Measurements from ENCODE around the gene CFI. TPM values are rescaled to one million over a fixed set of nuclear protein-coding genes. Genes with fewer than 3 reads are reported as not detected.

Gene CFI
- polyA plus RNA-seq, 1 experiment = 0.53 TPM

- CTCF ChIA-PET = no interaction called here
- TF ChIP-seq, protein P1, sequence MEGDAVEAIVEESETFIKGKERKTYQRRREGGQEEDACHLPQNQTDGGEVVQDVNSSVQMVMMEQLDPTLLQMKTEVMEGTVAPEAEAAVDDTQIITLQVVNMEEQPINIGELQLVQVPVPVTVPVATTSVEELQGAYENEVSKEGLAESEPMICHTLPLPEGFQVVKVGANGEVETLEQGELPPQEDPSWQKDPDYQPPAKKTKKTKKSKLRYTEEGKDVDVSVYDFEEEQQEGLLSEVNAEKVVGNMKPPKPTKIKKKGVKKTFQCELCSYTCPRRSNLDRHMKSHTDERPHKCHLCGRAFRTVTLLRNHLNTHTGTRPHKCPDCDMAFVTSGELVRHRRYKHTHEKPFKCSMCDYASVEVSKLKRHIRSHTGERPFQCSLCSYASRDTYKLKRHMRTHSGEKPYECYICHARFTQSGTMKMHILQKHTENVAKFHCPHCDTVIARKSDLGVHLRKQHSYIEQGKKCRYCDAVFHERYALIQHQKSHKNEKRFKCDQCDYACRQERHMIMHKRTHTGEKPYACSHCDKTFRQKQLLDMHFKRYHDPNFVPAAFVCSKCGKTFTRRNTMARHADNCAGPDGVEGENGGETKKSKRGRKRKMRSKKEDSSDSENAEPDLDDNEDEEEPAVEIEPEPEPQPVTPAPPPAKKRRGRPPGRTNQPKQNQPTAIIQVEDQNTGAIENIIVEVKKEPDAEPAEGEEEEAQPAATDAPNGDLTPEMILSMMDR (IDR thresholded peaks at IDR 0.05; ENCODE audit: low read depth, low read length) = no peak
- DNase-seq (ENCODE audit: low read depth, low spot score) = no peak
- Histone ChIP-seq H3K27ac (ENCODE audit: low read depth, low read length) (no peak overlapping the region), H3K4me3 (ENCODE audit: low read depth, low read length) (no peak overlapping the region), H3K9me3 (ENCODE audit: control insufficient read depth, insufficient read depth, low read length) (no peaks in the 10 kb centered on the region), H3K27me3 (ENCODE audit: control insufficient read depth, insufficient read depth, low read length) (no peaks in the 10 kb centered on the region)
- POLR2A ChIA-PET = no interaction called here
Measured at GRCh38 chr4:109754093-109754857, 47.5 kb downstream of the CFI start.

GRCh38 chr4:109752525-109752924 lies 49.3 kb downstream of the CFI start:
- TF ChIP-seq, protein P1 (IDR thresholded peaks at IDR 0.05; ENCODE audit: low read depth, low read length) = no peak
- Histone ChIP-seq H3K9me3 (ENCODE audit: control insufficient read depth, insufficient read depth, low read length) (no peaks in the 10 kb centered on the region), H3K27ac (ENCODE audit: low read depth, low read length) (no peak overlapping the region), H3K4me3 (ENCODE audit: low read depth, low read length) (no peak overlapping the region), H3K27me3 (ENCODE audit: control insufficient read depth, insufficient read depth, low read length) (no peaks in the 10 kb centered on the region)
- ChIA-PET CTCF (no interaction called here), POLR2A (no interaction called here)
- DNase-seq (ENCODE audit: low read depth, low spot score) = no peak

DNA sequence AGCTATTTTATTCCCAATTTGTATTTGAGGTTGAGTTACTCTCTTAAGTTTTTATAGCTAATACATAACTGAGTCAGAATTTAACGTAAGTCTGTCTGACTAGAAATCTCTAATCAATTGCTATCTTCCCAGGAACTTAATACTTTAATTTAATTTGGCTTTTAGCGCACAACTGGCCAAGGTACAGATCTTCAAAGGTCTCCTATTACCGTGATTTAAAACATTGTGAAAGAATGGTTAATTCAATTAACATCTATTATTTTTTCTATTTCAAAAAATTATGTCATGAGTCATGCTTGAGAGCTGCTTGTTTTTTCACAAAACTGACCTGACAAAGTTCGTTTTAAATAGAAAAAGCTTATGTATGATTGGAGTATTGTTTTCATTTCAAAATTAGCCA lies 49.9 kb downstream of the CFI start:
- CTCF ChIA-PET = no interaction called here
- Histone ChIP-seq H3K4me3 (ENCODE audit: low read depth, low read length) (no peak overlapping the region), H3K27me3 (ENCODE audit: control insufficient read depth, insufficient read depth, low read length) (no peaks in the 10 kb centered on the region), H3K9me3 (ENCODE audit: control insufficient read depth, insufficient read depth, low read length) (no peaks in the 10 kb centered on the region), H3K27ac (ENCODE audit: low read depth, low read length) (no peak overlapping the region)
- POLR2A ChIA-PET = interaction anchor here (0.5 kb wide), 1 partner anchor 63 kb away, joined by 3 read pairs; no protein-coding TSS in a partner anchor
- DNase-seq (ENCODE audit: low read depth, low spot score) = no peak
- TF ChIP-seq, protein P1 (IDR thresholded peaks at IDR 0.05; ENCODE audit: low read depth, low read length) = no peak

DNA sequence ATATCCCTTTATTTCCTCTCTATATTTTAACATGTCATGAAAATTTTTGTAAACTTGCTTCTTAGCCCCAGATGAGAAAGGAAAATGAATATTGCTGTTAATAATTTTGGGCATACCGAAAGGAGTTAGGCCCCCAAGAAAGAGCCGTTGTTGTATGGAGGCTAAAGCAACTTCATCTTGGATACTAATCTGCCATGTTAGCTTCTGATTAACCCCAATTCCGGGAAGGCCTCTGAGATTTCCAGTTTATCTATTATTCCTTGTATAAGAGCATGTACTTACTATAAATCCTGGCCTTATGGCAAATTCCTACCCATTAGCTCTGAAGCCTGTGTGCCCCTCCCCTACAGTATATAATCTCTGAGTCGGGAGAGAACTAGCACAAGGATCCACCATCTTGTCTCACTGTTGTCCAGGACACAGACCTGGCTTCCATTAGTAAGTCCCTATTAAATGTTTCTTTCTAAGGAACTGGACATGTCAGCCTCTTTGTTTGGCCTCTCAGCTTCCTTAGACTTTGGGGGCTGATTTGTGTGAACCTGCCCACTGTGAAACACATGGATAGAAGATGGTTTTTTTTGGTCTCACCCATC lies 51.1 kb downstream of the CFI start:
- ChIA-PET CTCF (no interaction called here), POLR2A (no interaction called here)
- TF ChIP-seq, protein P1 (IDR thresholded peaks at IDR 0.05; ENCODE audit: low read depth, low read length) = no peak
- Histone ChIP-seq H3K4me3 (ENCODE audit: low read depth, low read length) (no peak overlapping the region), H3K9me3 (ENCODE audit: control insufficient read depth, insufficient read depth, low read length) (no peaks in the 10 kb centered on the region), H3K27ac (ENCODE audit: low read depth, low read length) (no peak overlapping the region), H3K27me3 (ENCODE audit: control insufficient read depth, insufficient read depth, low read length) (no peaks in the 10 kb centered on the region)
- DNase-seq (ENCODE audit: low read depth, low spot score) = no peak

GRCh38 chr4:109749388-109750082 lies 52.3 kb downstream of the CFI start:
- Histone ChIP-seq H3K4me3 (ENCODE audit: low read depth, low read length) (no peak overlapping the region), H3K27me3 (ENCODE audit: control insufficient read depth, insufficient read depth, low read length) (no peaks in the 10 kb centered on the region), H3K27ac (ENCODE audit: low read depth, low read length) (no peak overlapping the region), H3K9me3 (ENCODE audit: control insufficient read depth, insufficient read depth, low read length) (no peaks in the 10 kb centered on the region)
- CTCF ChIA-PET = no interaction called here
- DNase-seq (ENCODE audit: low read depth, low spot score) = no peak
- TF ChIP-seq, protein P1 (IDR thresholded peaks at IDR 0.05; ENCODE audit: low read depth, low read length) = no peak
- POLR2A ChIA-PET = no interaction called here
